Fibroblast of peridontal ligament (primary cell): Measurements from ENCODE around the gene CFAP54.

Source experiments
- DNase-seq: peaks from one replicate; pipeline ENCODE4 v3.0.0-alpha.2; 2010; ENCODE audit errors: extremely low read depth

The CFAP54 gene

DNA sequence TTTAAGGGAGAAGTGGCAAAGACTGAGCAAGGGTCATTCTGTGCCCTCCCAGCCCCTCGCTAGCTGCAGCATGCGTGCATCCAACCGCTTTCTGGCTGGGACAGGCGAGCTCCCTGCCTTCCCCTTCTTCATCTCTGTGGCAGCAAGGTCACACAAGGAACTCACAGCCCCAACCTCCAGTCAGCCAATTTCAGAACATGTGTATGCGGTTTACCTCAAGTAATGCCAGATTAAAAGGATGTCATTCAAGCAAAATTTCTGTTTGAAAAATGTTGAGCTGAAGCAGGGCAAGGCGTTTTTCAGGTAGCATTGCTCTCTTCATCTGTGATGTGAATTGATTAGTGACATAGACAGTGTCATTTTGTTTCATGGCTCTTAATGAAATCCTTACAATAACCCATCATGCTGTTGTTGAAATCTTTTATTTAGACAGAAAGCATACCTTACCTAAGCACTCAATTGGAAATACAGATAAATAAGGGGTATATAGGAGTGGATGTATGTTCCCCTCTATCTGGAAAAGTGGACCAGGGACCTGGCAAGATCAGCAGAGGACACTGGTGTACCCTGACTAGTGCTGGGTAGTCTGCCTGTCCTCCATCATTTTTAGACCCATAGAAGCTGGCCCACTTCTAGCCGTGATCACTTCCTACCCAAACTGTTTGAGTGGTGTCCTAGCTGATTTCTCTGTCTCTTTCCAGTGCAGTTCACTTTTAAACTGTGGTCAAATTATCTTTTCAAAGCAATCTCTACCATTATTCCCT lies 334.9 kb downstream of the CFAP54 start:
- no peak for DNase-seq

DNA sequence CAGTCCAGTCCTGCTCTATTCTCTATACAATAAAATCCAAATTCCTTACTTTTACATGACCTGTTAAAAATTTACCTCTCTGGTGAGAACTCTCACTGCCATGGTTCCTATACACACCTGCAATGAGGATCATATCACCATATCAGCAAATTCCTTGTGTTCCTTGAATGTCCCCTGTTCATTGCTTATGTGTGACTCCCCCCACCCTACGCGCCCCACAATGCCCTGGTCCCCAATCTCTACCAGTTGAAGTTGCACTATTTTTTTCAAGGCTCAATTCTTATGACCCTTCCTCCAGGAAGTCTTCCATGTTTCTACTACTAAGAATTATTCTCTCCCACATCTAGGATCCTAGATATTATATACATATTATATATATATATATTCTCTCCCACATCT lies 335.5 kb downstream of the CFAP54 start:
- DNase-seq: no peak

DNA sequence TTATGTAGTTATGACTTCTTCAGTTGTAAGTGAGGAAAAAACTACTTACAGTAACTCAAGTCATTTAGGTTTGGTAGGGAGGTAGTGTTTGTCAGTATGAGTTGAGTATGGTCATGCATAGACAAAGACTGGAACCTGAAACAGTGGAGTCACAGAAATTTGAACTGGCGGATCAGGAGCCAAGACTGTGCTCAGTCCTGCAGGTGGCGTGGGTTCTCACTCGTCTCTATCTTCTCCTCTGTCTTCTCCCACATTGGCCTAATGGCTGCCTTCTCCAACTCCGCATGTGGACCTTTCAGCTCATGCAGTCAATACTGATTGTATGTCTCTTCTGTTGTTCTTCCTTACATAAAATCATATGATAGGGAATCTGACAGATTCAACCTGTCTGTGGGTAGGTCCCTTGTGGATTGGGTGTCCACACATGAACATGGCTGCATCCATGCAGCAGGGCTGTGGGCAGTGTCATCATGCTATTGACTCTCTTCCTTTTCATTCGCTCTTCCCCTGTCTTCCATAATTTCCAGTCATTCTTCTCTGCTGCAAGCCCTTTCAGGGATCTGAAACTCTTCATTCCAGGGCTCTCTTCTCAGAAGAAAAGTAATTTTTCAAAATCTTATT lies 338.9 kb downstream of the CFAP54 start:
- DNase-seq: no peak

DNA sequence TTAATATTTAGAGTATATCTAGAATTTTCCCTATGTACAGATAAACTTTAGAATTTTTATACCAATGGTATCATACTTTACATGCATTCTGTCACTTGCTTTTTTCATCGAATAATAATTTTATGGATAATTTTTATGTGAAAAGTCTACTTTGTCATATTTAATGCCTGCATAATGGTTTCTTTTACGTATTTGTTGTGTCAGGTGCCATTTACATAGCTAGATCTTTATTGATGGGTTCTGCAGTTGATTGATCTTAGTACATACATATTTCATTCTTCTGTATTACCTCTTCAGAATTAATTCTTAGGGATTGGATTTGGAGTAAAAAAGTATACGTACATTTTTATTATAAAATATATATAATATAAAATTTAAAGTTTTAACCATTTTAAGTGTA lies 340.0 kb downstream of the CFAP54 start:
- no peak for DNase-seq

DNA sequence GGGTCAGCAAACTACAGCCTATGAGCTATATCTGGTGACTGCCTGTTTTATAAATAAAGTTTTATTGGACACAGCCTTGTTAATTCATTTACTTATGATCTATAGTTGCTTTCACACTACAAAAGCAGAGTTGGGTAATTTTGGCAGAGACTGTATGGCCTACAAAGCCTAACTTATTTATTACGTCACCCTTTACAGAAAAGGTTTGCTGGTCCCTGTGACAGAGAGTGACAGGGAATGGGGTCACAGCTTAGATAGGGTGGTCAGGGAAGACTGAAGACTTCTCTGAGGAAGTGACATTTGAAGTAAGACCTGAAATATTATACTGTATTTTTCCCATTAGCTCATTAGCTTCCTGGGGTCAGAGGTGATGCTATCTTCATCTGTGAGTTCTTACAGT lies 342.0 kb downstream of the CFAP54 start:
- no peak for DNase-seq

DNA sequence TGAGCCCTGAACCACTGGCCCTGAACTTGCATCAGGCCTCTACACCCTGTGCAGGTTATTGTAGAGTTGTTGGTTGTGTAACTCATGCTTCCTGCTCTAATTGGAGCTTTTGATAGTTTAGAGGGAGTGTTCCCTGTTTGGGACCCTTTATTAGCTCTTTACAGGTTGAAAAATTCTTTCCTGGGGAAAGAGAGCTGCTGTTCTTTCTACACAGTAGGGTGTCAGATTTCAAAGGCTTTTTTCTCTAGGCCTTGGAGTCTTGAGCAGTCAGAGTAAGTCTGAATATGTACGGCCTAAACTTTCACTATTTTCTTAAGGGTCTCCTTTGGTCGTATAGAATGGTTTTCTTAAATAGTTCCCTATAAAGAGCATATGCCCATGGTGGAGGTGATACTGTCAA lies 356.9 kb downstream of the CFAP54 start:
- DNase-seq: no peak

DNA sequence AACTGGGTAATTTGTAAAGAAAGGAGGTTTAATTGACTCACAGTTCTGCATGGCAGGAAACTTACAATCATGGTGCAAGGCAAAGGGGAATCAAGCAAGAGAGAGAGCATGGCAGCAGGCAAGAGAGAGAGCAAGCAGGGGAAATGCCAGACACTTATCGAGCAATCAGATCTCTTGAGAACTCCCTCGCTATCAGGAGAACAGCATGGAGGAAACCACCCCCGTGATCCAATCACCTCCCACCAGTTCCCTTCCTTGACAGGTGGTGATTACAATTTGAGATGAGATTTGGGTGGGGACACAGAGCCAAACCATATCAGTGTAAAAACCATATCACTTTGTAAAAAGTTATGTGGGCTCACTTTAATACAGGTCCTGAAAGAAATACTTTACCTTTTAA lies 361.3 kb downstream of the CFAP54 start:
- DNase-seq: no peak

DNA sequence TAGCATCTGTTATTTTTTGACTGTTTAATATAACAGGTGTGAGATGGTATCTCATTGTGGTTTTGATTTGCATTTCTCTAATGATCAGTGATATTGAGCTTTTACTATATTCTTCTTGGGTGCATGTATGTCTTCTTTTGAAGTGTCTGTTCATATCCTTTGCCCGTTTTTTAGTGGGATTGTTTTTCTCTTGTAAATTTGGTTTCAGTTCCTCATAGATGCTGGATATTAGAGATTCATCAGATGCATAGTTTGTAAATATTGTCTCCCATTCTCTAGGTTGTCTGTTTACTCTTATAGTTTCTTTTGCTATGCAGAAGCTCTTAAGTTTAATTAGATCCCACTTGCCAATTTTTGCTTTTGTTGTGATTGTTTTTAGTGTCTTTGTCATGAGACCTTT lies 368.8 kb downstream of the CFAP54 start:
- no peak for DNase-seq

DNA sequence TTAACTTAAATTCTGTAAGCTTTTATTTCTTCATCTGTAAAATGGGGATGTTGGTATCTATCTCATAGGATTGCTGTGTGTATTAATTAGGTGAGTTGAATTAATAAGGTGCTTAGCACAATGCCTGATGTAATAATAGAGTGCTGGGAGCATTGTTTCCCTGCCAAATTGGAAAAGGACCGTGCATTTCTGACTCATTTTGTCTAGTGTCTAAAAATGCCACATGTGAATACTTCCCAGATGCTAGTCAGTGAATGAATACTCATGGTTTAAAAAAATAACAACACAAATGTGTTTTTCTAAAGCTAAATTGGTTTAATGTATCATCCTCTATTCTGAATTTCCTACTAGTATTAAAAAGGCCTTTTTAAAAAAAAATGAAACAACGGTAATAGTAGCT lies 372.3 kb downstream of the CFAP54 start:
- DNase-seq: no peak

DNA sequence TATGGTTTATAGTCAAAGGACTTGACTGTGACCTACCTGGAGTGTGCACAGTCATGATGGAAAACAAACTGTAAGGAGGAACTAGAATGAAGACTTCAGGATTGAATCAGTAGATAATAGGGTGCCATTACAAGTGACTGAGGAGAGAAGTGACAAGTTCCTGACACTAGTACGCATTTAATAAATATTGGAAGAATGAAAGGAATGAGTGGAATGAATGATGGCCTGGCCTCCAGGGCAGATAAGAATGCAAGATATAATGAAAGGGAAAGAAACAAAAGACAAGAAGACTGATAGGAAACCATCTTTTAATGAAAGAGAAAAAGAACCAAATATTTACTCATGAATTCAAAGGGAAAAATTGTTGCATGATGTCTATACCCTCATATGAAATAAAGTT lies 372.9 kb downstream of the CFAP54 start:
- no peak for DNase-seq

DNA sequence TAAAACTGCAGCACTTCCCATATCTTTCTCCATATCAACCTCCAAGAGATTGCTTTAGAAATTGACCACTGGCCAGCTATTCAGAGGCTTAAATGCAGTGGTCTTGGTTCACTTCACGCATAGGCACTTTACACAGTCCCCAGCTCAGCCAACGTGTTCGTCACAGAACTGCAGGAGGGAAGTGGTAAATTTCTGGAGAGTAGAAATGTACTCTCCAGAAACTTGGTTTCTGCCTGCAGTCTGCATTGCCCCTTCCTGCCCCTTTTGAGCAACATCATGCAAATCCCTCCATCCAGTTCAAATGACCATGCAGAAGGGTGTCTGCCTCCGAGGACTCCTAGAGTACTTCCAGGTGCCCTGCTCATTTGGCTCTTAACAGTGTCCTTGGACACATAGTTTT lies 375.0 kb downstream of the CFAP54 start:
- no peak for DNase-seq

DNA sequence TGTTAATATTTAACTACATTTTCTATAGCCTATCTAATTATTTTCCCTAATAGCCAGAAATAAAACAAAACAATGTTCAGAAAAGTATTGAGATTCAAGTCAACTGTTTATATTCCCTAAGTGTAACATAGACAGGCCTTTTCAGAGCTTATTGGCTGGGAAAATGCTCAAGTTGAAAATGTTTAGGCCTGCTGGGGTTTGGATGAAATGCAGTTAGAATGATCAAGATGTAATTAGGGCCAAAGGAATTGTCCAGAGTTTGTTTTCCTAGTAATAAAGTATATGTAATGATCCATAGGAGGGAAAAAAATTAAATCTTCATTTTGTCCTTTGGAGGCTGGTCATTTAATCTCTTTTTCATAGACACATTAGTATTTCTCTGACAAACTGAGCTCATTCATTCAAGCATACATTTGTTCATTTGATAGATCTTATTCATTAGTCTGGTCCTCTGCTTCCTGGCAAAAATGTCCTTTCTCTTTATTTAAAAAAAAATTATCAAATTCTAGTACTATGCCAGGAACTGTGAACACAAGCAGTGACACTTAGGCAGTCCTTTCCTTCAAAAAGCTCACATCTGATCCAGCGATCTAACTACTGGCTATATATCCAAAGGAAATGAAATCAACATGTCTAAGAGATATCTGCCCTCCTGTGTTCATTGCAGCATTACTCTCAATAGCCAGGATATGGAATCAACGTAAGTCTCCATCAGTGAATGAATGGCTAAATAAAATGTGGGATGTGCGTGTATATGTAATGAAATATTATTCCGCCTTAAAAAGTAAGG lies 377.6 kb downstream of the CFAP54 start:
- no peak for DNase-seq

DNA sequence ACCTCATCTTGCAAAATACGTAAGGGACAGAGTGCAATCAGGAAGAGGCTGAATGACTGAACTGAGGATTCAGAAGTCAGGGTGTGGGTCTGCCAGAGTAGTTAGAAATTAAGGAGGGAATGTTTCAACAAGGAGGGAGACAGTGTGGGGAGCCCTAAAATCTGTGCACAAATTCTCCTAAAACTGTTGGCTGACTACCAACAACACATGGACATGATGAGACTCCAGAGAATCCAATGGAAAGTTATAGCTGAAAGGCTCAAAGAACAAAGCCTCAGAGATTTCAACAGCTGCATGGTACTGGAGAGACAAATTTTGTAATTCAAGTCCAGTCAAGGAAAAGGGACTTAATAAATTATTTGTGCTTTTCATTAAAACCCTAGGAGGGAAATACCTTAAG lies 381.6 kb downstream of the CFAP54 start:
- DNase-seq: no peak

DNA sequence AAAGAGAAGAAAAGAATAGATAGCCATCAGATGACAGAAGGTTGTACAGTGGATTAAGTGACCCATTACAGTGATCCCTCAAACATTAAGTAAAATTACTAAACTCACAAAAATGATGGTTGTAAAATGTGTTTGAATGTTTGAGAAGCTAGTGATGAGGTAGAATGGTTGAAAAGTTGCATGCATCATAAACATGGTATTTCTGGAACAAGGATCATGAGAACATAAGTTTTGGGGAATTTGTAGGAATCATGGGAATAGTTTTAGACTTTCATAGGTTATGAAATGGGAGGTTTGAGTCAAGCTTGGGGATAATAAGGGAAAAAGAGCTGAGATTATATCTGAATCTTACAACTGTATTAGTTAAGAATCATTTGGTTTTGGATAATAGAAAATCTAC lies 383.6 kb downstream of the CFAP54 start:
- DNase-seq: no peak

DNA sequence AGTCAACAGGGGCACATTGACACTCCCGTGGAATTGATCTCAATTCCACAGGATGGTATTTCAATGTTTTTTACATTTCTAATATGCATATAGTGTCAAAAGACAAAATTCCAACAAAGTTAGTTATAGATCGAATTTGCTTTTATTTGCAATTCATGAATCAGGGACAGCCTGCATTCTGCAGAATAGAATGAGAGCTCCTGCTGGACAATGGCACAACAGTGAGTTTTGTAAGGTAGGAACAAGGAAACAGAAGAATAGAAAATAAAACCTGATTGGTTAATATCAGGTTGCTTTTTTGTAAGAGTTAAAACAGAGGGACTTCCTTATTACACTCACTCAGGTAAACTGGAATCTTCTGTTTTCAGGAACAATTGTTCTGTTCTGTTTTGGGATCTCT lies 384.8 kb downstream of the CFAP54 start:
- DNase-seq: no peak

DNA sequence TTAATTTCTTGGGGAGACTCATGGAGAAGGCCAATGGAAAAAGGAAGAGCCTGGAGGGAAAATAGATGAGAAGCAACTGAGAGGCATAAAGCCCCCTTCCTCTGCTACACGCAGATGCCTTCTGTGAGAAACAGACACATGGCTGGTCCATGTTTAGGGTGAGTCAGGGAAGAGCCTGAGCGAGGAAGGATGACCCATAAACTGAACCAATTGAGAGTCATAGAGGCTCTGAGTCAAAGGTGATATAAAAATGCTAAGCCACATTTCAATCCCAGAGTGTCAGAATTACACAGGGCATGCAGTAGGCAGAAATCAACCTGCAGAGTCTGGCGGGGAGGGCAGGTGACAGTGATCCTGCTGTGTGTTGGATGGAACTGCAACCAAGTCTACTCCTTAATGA lies 387.6 kb downstream of the CFAP54 start:
- no peak for DNase-seq

DNA sequence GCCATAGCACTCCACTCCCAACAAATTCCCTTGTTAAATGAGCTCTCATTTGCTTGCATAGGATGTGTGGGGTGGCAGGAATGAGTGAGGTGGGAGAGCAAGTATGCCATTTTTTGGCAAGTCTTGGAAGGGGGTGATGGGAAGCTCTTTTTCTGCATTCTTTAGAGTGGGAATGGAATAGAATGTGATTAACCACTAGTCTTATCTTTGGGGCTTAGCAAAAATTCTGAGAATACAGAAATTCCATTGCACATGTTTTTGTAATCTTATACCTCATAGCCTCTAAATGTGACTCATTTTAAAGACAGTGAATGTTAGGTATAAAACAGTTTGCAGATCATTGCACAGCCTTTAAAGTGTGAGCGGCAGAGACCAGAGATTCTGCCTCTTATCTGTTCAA lies 389.3 kb downstream of the CFAP54 start:
- DNase-seq: peak; percentile 15

DNA sequence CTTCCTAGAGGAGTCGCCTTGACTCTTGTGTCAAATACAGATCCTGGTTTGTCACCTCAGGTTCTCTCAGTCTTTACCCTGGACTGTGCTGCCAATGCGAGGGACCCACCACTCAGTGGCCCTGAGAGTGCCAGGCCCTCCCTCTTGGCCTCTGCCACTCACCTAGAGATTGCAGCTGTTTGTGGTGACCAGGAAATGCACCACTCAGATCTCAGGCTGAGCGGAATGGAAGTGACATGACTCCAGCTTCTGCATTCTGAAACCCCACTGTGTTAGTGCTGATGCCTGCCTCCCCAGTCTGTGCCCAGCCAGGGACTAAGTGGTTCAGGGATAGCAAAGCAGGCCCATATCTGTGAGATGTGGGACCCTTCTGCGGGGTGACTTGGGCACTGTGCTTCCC lies 389.9 kb downstream of the CFAP54 start:
- no peak for DNase-seq

DNA sequence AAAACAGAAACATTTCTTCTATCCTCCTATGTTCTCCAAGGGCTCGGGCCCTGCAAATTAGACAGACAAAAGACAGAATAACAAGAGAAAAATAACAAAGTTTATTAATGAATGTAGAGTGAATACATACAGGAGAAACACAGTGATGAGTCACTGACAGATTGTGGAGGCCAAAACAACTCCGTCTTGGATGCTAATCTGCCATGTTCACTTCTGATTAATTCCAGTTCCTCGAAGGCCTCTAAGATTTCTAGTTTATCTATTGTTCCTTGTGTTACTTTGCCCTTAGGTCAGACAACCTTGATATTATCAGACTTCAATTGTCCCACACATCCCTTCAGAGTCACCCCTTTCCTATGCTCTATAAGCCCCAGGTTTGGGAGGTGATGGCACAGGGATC lies 390.8 kb downstream of the CFAP54 start:
- no peak for DNase-seq

DNA sequence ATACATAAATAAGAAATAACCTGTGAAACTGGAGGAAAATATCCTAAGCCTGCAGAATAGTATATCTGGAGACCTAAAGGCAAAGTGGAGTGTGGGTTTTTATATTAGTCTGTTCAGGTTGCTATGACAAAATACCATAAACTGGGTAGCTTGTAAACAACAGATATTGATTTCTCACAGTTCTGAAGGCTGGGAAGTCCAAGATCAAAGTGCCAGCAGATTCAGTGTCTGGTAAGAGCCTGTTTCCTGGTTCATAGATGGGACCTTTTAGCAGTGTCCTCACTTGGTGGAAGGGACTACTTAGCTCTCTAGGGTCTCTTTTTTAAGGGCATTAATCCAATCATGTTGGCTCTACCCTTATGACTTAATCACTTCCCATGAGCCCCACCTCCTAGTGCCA lies 392.2 kb downstream of the CFAP54 start:
- no peak for DNase-seq

DNA sequence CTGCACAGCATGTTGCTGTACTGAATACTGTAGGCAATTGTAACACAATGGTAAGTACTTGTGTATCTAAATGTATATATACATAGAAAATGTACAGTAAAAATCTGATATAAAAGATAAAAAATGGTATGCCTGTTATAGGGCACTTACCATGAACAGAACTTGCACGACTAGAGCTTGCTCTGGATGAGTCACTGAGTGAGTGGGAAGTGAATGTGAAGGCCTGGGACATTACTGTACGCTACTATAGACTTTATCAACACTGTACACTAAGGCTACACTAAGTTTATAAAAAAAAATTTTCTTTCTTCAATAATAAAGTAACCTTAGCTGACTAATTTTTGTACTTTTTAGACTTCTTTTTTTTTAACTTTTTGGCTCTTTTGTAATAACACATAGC lies 393.5 kb downstream of the CFAP54 start:
- DNase-seq: peak; percentile 30

DNA sequence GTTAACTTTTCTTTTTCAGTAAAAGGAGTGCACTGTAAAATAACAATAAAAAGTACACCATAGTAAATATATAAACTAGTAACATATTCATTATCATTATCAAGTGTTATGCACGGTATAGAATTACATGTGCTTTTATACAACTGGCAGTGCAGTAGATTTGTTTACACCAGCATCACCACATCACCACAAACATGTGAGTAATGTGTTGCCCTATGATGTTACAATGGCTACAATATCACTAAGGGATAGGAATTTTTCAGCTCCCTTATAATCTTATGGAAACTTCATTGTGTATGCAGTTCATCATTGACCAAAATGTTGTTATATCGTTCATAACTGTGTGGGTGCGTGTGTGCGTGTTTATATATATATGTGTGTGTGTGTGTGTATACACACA lies 394.2 kb downstream of the CFAP54 start:
- DNase-seq: peak; percentile 11
